RPMI8226 (cell line): ENCODE results near the gene HLA-DPB1.

Experiments
- DNase-seq: peaks from one replicate; pipeline ENCODE4 v3.0.0-alpha.2; 2015

Gene HLA-DPB1

DNA sequence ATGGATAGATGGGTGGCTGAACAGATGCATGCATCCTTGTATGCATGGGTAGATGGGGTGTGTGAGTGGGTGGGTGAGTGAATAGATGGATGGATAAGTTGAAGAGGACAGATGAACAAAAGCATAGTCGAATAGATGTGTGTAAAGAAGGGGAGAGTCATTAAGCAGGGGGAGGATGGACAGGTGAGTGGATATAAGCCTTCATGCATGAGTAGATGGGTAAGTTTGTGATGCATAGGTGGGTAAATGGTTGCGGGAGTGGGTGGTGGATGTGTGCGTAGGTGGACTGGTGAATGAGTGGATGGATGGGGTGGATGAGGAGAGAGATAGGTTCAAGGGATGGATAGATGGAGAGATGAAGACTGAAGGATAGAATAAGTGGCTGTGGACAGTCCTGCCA lies 29.6 kb downstream of the HLA-DPB1 start:
- no peak for DNase-seq

GRCh38 chr6:33105916-33106871 lies 30.4 kb downstream of the HLA-DPB1 start:
- DNase-seq, result no peak

DNA sequence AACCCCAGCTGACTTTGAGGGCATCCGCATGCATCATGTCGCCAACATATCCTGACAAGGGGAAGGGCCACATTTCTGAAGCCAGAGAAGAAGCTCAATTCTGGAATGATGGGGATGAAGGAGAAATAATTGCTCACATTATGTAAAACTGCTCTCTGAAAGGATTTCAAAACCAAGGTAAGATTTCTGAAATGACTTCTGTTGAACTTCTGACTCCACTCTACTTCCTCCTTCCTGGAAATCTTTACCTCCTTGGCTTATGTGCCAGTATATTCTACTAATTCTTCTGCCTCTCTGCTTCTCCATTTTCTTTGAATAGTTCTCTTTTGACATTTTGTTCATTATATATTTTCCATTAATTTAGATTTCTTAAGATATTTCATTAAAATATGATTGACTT lies 31.9 kb downstream of the HLA-DPB1 start:
- DNase-seq, result no peak

GRCh38 chr6:33108307-33108706 lies 32.5 kb downstream of the HLA-DPB1 start:
- no peak for DNase-seq

DNA sequence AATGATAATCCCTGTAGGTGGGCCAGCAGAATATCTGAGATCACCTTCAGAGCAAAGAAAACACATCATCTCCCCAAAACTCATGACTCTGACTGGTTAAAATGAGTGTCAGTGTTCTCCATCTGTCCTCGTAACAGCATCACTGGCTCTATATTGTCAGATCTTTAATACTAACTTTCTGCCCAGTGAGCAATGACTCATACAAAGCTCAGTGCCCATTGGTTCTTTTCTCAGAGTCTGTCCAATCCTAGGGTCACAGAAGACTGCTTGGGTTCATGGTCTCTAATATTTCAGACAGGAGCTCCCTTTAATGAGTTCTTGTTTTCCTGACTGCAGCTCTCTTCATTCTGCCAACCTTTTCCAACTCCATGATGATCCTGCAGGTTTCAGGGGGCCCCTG lies 36.4 kb downstream of the HLA-DPB1 start:
- DNase-seq, result peak; percentile 37

- DNase-seq, result no peak
These were observed 38.0 kb downstream of the HLA-DPB1 start for GRCh38 chr6:33113755-33114154.

DNA sequence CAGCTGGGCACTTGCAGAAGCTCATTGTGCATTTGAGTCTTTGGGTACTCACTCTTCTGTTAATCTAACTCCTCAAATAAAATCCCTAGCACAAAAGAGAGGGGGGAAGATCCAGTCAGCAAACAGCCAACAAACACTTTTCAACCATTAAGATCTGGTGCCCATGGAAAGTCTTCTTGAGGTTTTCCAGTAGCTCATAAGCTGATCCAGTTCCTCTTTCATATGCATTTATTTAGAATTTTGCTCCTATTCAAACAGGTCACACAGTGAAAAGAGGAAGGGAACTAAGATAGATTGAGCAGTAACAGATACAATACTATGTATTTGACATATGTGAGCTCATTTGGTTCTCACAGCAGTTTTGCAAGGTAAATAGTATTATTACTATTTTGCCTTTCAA lies 38.6 kb downstream of the HLA-DPB1 start:
- DNase-seq, result no peak

DNA sequence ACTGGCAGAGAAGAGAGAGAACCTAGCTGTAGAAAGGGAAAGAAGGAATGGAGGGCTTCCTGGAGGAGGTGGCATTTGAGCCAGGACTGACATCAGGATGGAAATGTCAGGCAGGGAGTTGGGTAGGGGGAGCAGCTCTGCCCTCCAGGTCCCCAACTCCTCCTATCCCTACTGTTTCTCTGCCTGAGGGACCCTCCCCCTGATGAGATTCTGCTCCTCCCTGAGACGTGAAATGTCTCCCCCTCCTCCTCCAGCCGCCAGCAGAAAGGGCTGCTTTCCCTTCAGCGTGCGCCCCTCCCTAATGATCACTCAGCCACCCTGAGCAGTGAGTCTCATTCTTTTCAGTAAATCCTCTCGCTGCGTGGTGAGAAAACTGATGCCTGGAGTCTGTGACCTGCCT lies 40.6 kb downstream of the HLA-DPB1 start:
- no peak for DNase-seq

- DNase-seq, result no peak
These were observed 41.3 kb downstream of the HLA-DPB1 start for GRCh38 chr6:33116841-33117711.

DNA sequence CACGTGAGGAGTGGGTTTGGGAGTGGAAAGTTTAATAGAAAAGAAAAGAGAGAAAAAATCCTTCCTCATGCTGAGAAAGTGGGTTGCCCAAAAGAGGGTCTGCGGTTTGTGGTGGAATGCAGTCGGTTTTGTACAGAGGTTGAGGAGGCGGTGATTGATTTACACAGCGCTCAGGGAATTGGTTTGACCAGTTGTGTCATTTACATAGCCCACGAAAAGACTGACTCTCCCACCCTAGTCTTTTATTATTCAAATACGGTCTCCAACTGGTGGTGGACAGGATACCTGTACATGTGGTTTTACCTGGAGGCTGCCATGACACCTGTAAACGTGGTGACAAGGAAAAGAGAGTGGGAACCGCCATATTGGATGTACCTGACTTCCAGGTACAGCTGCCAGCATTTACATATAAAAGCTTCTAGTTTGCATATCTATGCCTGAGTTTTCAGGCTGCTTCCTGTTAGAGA lies 42.1 kb downstream of the HLA-DPB1 start:
- DNase-seq, result no peak

GRCh38 chr6:33118525-33119123 lies 42.8 kb downstream of the HLA-DPB1 start:
- DNase-seq, result peak; percentile 69

- no peak for DNase-seq
These were observed 44.2 kb downstream of the HLA-DPB1 start for GRCh38 chr6:33120001-33120400.

DNA sequence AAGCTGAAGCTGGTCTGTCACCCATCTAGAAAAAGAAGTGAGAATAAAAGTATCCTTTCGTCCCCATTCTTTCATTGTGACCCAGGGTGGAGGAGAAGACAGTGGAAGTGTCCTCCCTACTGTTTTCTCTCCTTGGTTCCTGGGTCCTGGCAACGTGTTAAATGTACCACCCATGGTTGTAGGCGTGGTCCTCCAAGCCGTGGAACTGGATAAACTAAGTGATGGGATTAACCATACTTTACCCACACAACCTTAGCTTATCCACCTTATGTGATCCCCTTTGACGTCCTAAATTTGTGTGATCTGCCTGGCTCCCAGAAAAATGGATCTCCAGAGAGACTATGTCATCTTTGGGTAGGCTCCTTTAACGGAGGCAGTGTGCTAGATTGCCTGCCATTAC lies 47.4 kb downstream of the HLA-DPB1 start:
- DNase-seq, result no peak

DNA sequence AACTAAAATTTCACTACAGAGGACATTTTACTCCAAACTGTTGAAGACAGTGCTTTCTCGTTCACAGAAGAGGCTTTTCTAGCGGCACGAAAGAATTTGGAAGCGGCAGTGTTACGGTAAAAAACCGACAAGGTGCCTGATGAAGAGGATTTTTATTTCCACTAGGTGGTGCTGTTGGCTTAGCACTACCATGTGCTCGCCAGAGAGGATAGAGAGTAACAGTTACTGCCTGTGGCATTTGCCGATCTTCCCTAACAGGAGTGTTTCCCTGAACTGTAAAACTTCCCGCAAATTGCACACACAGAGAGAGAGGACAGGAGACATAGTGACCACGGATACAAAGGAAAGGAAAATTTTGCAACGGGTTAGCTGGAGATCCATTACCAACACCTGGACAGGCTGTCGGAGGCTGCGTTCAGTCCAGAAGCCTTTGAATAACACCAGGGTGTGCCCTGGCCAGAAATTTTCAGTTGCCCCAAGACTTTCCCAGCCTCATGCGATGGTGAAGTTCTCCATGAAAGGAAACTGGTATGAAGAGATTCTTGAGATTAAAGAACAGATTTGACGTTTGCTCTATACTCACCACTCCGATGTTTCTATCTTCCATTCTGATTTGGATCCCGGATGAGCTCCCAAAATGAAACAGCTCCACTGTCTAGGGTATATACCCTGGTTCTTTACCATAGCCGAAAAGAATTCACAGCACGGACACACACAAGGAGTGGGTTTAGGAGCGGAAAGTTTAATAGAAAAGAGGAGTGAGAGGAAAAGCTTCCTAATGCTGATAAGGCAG lies 48.1 kb downstream of the HLA-DPB1 start:
- DNase-seq, result peak; percentile 68

DNA sequence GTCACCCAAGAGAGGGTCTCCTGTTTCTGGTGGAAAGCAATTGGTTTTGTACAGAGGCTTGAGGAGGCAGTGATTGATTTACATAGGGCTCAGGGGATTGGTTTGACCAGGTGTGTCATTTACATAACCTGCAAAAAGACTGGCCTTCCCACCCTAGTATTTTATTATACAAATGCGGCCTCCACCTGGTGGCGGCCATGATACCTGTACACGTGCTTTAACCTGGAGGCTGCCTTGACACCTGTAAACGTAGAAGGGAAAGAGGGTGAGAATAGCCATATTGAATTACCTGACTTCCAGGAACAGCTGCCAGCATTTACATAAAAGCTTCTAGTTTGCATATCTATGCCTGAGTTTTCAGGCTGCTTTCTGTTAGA lies 48.7 kb downstream of the HLA-DPB1 start:
- DNase-seq, result no peak

DNA sequence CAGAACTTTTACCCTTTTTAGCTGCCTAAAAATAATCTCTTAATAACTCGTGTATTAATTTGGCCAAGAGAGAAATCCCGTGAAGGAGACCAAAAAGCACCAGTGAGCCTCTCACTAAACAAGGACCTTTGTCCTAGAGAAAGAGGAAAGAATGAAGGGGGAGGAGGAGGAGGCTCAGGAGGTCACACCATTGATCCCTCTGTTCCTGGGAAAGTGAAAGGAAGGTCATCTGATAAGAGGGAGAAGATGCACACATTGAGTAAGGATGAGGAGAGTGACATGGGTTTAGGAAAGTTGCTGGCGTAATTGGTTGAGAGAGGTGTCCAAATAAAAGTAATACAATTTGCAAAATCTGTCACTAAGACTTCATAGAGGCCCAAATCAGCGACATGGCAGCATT lies 49.2 kb downstream of the HLA-DPB1 start:
- DNase-seq, result no peak

DNA sequence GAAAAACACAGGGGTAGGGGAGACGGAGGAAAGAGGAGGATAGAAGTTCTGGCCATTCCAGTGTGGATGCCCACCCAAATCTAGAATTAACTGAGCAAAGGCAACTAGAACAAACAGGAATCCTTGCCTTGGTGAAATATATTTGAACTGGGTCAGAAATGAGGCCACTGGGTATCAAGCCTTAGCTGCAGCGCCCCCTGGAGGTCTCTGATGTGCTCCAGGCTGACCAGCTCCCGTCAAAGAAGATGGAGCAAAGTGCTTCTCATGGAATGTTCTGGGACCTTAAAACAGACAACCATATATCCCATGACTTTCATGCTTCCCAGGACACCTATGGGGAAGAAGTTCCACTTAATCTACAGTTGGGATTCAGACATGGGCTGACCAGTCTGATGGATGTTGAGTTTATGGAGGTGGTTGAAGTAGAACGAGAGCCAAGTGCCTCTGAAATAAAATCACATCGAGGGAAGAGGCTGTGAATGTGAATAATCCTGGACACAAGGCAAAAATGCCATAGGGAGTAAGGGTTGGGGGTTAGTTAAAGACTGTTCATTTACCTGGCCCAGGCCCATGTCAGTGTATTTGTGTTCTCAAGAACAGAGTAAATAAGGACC lies 50.4 kb downstream of the HLA-DPB1 start:
- peak; percentile 71 for DNase-seq

DNA sequence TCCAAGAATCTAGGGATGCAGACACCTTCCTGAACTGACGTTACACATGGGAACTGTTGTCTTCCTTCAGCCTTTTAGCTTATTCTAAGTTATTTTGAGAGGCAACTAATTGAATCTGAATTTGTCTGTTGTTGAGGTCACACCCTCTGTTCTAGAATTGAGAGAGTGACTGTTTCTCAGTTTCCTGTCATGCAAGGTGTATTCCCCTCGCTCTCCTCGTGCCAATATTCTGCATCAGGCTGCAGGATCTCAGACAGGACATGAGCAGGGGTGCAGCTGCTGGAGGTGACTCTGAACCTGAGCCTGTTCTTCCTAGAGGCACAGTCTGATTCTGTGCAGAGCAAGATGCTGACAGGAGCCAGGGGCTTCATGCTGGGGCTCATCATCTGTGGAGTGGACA lies 52.5 kb downstream of the HLA-DPB1 start:
- no peak for DNase-seq

GRCh38 chr6:33132081-33132524 lies 56.3 kb downstream of the HLA-DPB1 start:
- DNase-seq, result no peak

- no peak for DNase-seq
These were observed 60.6 kb downstream of the HLA-DPB1 start for GRCh38 chr6:33136310-33136900.
